Measurements from ENCODE around the gene GNAI3. TPM values are rescaled to one million over a fixed set of nuclear protein-coding genes. Genes with fewer than 3 reads are reported as not detected.

The GNAI3 gene
- total RNA-seq, 6 donors from 2014 or later = 2.2 to 9.0 (median 6.0) TPM

- Histone ChIP-seq H3K27me3 (no peaks in the 10 kb centered on the region), H3K27ac (no peak overlapping the region), H3K36me3 (peaks cover 14 to 49% (median 45%) of the 10 kb centered on the region in 4 donors), H3K9me3 (no peaks in the 10 kb centered on the region), H3K4me1 (peaks cover 0 to 7% (median 3%) of the 10 kb centered on the region in 4 donors), H3K4me3 (no peak overlapping the region)
- ATAC-seq (ENCODE audit: low FRiP score in 2 of 2) (no peak), DNase-seq (no peak)
- 85 to 87% methylated on average over 6 to 16 of the region's 16 CpGs for WGBS, 2 donors
- no peak for TF ChIP-seq CTCF (IDR thresholded peaks at IDR 0.05)
- TF ChIP-seq EP300 (IDR thresholded peaks at IDR 0.05) = no peak
- TF ChIP-seq POLR2A (IDR thresholded peaks at IDR 0.05) = no peak
- no peak for TF ChIP-seq POLR2AphosphoS5 (IDR thresholded peaks at IDR 0.05)
These were observed 83.4 kb downstream of the GNAI3 start for GRCh38 chr1:109631513-109632505.

GRCh38 chr1:109632671-109633346 lies 84.4 kb downstream of the GNAI3 start:
- TF ChIP-seq POLR2AphosphoS5 (IDR thresholded peaks at IDR 0.05) (no peak), EP300 (IDR thresholded peaks at IDR 0.05) (no peak), CTCF (IDR thresholded peaks at IDR 0.05) (no peak)
- WGBS, 2 donors = 50 to 70% methylated on average over 5 of the region's 5 CpGs
- ATAC-seq (ENCODE audit: low FRiP score in 2 of 2) (no peak), DNase-seq (no peak)
- Histone ChIP-seq H3K4me1 (peaks cover 0 to 8% (median 3%) of the 10 kb centered on the region in 4 donors), H3K27ac (no peak overlapping the region), H3K4me3 (no peak overlapping the region), H3K36me3 (peaks cover 14 to 39% (median 35%) of the 10 kb centered on the region in 4 donors), H3K27me3 (no peaks in the 10 kb centered on the region), H3K9me3 (no peaks in the 10 kb centered on the region)

- TF ChIP-seq EP300 (IDR thresholded peaks at IDR 0.05) (no peak), POLR2A (IDR thresholded peaks at IDR 0.05) (no peak), POLR2AphosphoS5 (IDR thresholded peaks at IDR 0.05) (no peak), CTCF (IDR thresholded peaks at IDR 0.05) (no peak)
- Histone ChIP-seq H3K27me3 (no peaks in the 10 kb centered on the region), H3K4me1 (peaks cover 0 to 8% (median 3%) of the 10 kb centered on the region in 4 donors), H3K36me3 (peaks cover 7 to 24% (median 21%) of the 10 kb centered on the region in 4 donors), H3K27ac (no peak overlapping the region), H3K9me3 (no peaks in the 10 kb centered on the region), H3K4me3 (no peak overlapping the region)
- DNase-seq = no peak
- no peak for ATAC-seq (ENCODE audit: low FRiP score in 2 of 2)
- WGBS, 2 donors = 81 to 85% methylated on average over 6 of the region's 6 CpGs
These were observed 85.9 kb downstream of the GNAI3 start for GRCh38 chr1:109634292-109634691.

GRCh38 chr1:109634771-109635750 lies 86.6 kb downstream of the GNAI3 start:
- DNase-seq (no peak), ATAC-seq (ENCODE audit: low FRiP score in 2 of 2) (no peak)
- Histone ChIP-seq H3K27me3 (no peaks in the 10 kb centered on the region), H3K9me3 (no peaks in the 10 kb centered on the region), H3K4me1 (peaks cover 0 to 8% (median 3%) of the 10 kb centered on the region in 4 donors), H3K4me3 (no peak overlapping the region), H3K36me3 (peaks cover 7 to 17% (median 15%) of the 10 kb centered on the region in 4 donors), H3K27ac (no peak overlapping the region)
- WGBS, 2 donors = 41 to 60% methylated on average over 11 to 13 of the region's 13 CpGs
- TF ChIP-seq CTCF (IDR thresholded peaks at IDR 0.05) = no peak
- TF ChIP-seq EP300 (IDR thresholded peaks at IDR 0.05) = no peak
- TF ChIP-seq POLR2AphosphoS5 (IDR thresholded peaks at IDR 0.05) = no peak
- no peak for TF ChIP-seq POLR2A (IDR thresholded peaks at IDR 0.05)

Measured in upper lobe of left lung (tissue), 6 donors.